AML-193 (cell line): ENCODE data around the gene TNNT2.

Source experiments
- DNase-seq, 2 experiments: peaks; one replicate each; lab custom pipeline; 2025; lab: John Stamatoyannopoulos, UW

TNNT2 gene

GRCh38 chr1:201356701-201357100, 20.8 kb downstream of the TNNT2 start:
- DNase-seq, result no peak

- DNase-seq, result no peak
Observed at GRCh38 chr1:201356236-201356635, 21.2 kb downstream of the TNNT2 start.

GRCh38 chr1:201355471-201355870, 22.0 kb downstream of the TNNT2 start:
- DNase-seq, result no peak

GRCh38 chr1:201354901-201355295, 22.6 kb downstream of the TNNT2 start:
- no peak for DNase-seq

GRCh38 chr1:201354151-201354900, 23.2 kb downstream of the TNNT2 start:
- DNase-seq, result no peak

GRCh38 chr1:201353186-201353940, 24.1 kb downstream of the TNNT2 start:
- DNase-seq, result no peak

GRCh38 chr1:201351617-201352016, 25.9 kb downstream of the TNNT2 start:
- DNase-seq, result no peak

- no peak for DNase-seq
Observed at GRCh38 chr1:201350884-201351283, 26.6 kb downstream of the TNNT2 start.

GRCh38 chr1:201350361-201350725, 27.1 kb downstream of the TNNT2 start:
- DNase-seq, result no peak

GRCh38 chr1:201349092-201349491, 28.4 kb downstream of the TNNT2 start:
- DNase-seq, result no peak

- peak; percentile 31 to 45 for DNase-seq
Observed at GRCh38 chr1:201348211-201348566, 29.3 kb downstream of the TNNT2 start.

GRCh38 chr1:201347498-201348210, 29.8 kb downstream of the TNNT2 start:
- no peak for DNase-seq

GRCh38 chr1:201346987-201347386, 30.5 kb downstream of the TNNT2 start:
- DNase-seq, result no peak

- peak; percentile 13 to 18 for DNase-seq
Observed at GRCh38 chr1:201346337-201346939, 31.0 kb downstream of the TNNT2 start.

GRCh38 chr1:201345081-201345355, 32.5 kb downstream of the TNNT2 start:
- DNase-seq, result no peak

GRCh38 chr1:201344206-201345080, 33.0 kb downstream of the TNNT2 start:
- DNase-seq, result no peak

GRCh38 chr1:201341377-201341776, 36.1 kb downstream of the TNNT2 start:
- DNase-seq, result no peak

GRCh38 chr1:201336711-201337450, 40.6 kb downstream of the TNNT2 start:
- DNase-seq, result no peak

GRCh38 chr1:201335901-201336300, 41.6 kb downstream of the TNNT2 start:
- no peak for DNase-seq

GRCh38 chr1:201335174-201335870, 42.2 kb downstream of the TNNT2 start:
- DNase-seq, result no peak
